ENCODE results near the gene CRYGN.

CRYGN gene

GRCh38 chr7:151426904-151427704 is 12.8 kb downstream of the CRYGN start:
- DNase-seq (ENCODE audit: low spot score), result no peak

GRCh38 chr7:151426441-151426903 is 13.5 kb downstream of the CRYGN start:
- no peak for DNase-seq (ENCODE audit: low spot score)

GRCh38 chr7:151425670-151426440 is 14.1 kb downstream of the CRYGN start:
- DNase-seq (ENCODE audit: low spot score), result no peak

GRCh38 chr7:151424799-151425198 is 15.1 kb downstream of the CRYGN start:
- DNase-seq (ENCODE audit: low spot score), result no peak

- DNase-seq (ENCODE audit: low spot score), result no peak
These were observed 16.0 kb downstream of the CRYGN start for GRCh38 chr7:151423936-151424335.

- DNase-seq (ENCODE audit: low spot score), result no peak
These were observed 16.7 kb downstream of the CRYGN start for GRCh38 chr7:151423226-151423625.

- no peak for DNase-seq (ENCODE audit: low spot score)
These were observed 17.7 kb downstream of the CRYGN start for GRCh38 chr7:151422212-151422611.

GRCh38 chr7:151420144-151420543 is 19.8 kb downstream of the CRYGN start:
- no peak for DNase-seq (ENCODE audit: low spot score)

GRCh38 chr7:151416941-151417315 is 23.0 kb downstream of the CRYGN start:
- no peak for DNase-seq (ENCODE audit: low spot score)

GRCh38 chr7:151416112-151416940 is 23.6 kb downstream of the CRYGN start:
- no peak for DNase-seq (ENCODE audit: low spot score)

GRCh38 chr7:151415375-151416105 is 24.4 kb downstream of the CRYGN start:
- DNase-seq (ENCODE audit: low spot score), result no peak

- no peak for DNase-seq (ENCODE audit: low spot score)
These were observed 26.7 kb downstream of the CRYGN start for GRCh38 chr7:151413241-151413640.

- DNase-seq (ENCODE audit: low spot score), result no peak
These were observed 27.6 kb downstream of the CRYGN start for GRCh38 chr7:151412318-151412717.

- DNase-seq (ENCODE audit: low spot score), result no peak
These were observed 28.4 kb downstream of the CRYGN start for GRCh38 chr7:151411551-151411950.

- DNase-seq (ENCODE audit: low spot score), result no peak
These were observed 29.2 kb downstream of the CRYGN start for GRCh38 chr7:151410405-151411390.

GRCh38 chr7:151409667-151410404 is 30.1 kb downstream of the CRYGN start, which contains the start of gene WDR86:
Gene WDR86, minus strand, starts transcription at chr7:151410038. Its CDS starts 449 bp downstream, at chr7:151409589.
- DNase-seq (ENCODE audit: low spot score), result no peak

GRCh38 chr7:151408839-151409666 is 30.9 kb downstream of the CRYGN start:
- DNase-seq (ENCODE audit: low spot score), result no peak

GRCh38 chr7:151408498-151408838 is 31.5 kb downstream of the CRYGN start:
- no peak for DNase-seq (ENCODE audit: low spot score)

Measured in D341Med (cell line).